C4-2B (cell line): ENCODE data around the gene STXBP1.

ENCODE experiments used
- CTCF ChIP-seq: fragments of 450-650 bp; conservative IDR thresholded peaks from 2 replicates; pipeline ENCODE4 v1.5.1; 2017; ENCODE audit warnings: mild to moderate bottlenecking
- ZFX ChIP-seq: fragments of 450-650 bp; IDR thresholded peaks from 2 replicates; pipeline ENCODE4 v1.6.1; 2017

GRCh38 chr9:127652733-127653132 lies 40.7 kb downstream of the STXBP1 start:
- no peak for TF ChIP-seq CTCF
- no peak for TF ChIP-seq ZFX
